HG03378 (cell line): ENCODE results near the gene LCE2C.

Experiments used
- ATAC-seq: cut with Tn5 transposase; IDR thresholded peaks from one replicate; pipeline ENCODE4 v1.9.1; 2021; ENCODE audit warnings: mild to moderate bottlenecking, moderate library complexity; ENCODE audit not compliant: unreplicated experiment

Gene LCE2C

DNA sequence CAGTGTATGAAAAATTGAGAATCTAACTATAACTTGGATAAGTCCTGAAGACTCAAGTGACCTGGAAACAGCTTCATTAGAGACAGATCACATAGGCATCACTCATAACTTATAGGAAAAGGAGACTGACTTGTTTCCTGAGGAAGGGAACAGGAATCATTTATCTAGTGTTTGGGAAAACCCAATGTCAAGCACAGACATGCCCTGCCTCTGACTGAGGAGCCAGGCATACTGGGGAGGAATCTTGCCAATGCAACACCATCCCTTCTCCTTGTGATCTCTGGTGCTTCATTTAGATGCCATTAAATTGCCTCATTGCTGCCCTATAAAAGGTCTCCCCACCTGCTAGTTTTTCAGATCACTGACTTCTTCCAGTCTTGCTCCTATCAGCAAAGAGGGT lies 43.2 kb downstream of the LCE2C start:
- ATAC-seq = no peak

DNA sequence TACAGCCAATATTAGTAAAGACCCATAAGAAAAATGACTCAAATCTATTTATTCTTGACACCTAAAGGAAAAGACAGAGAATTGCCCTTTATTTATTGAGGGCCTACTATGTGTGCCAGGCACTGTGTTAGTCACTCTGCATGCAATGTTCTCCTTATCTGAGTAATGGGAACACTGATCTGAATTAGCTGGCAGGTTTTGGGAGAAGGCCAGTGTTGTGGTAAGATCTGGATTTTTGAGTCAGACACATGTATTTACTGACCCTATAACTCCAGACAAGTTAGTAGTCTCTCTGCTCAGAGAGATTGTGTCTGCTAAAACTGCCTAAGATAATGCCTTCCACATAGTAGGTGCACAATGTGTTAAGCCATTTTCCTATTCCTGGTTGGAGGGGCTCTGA lies 50.2 kb downstream of the LCE2C start:
- no peak for ATAC-seq
